Activated CD4-positive, alpha-beta memory T cell treated with anti-CD3 and anti-CD28 coated beads, Interleukin-2, amount 10 ng/mL, durations not matched to agents 7 days and 5 days (primary cell): Measurements from ENCODE around the gene STXBP5L. TPM values are rescaled to one million over a fixed set of nuclear protein-coding genes. Genes with fewer than 3 reads are reported as not detected.
"Not testable (repeated sequence)": the region's sequence is repeated elsewhere in the genome, so short reads cannot be mapped to it uniquely, and the experiment has no call there.

Experiments
- CTCF ChIA-PET: fragments of 350-600 bp; sonication (Branson Sonifier 250); formaldehyde crosslinking; loops from one replicate; lab custom pipeline; 2021; ENCODE audit warnings: antibody characterized with exemption, inconsistent platforms; lab: Charles Lee
- POLR2A ChIA-PET: fragments of 350-600 bp; sonication (Branson Sonifier 250); formaldehyde crosslinking; loops from one replicate; lab custom pipeline; 2021; ENCODE audit warnings: antibody characterized with exemption; lab: Charles Lee
- DNase-seq: peaks from one replicate; pipeline ENCODE4 v3.0.0-alpha.2; 2020
- H3K27ac Mint-ChIP-seq: one replicate; pipeline ENCODE4 v1.8.0; 2021; ENCODE audit warnings: mild to moderate bottlenecking, mixed read lengths
- H3K27me3 Mint-ChIP-seq: one replicate; pipeline ENCODE4 v1.8.0; 2021; ENCODE audit warnings: mixed read lengths
- H3K36me3 Mint-ChIP-seq: one replicate; pipeline ENCODE4 v1.8.0; 2021; ENCODE audit warnings: low read depth, mixed read lengths
- H3K4me1 Mint-ChIP-seq: one replicate; pipeline ENCODE4 v1.8.0; 2021; ENCODE audit warnings: mixed read lengths
- H3K4me3 Mint-ChIP-seq: one replicate; pipeline ENCODE4 v1.8.0; 2021; ENCODE audit warnings: mild to moderate bottlenecking, mixed read lengths
- H3K9me3 Mint-ChIP-seq: one replicate; pipeline ENCODE4 v1.8.0; 2021; ENCODE audit warnings: mixed read lengths
- total RNA-seq, 2 experiments: library from RNA; stranded (reverse); gene quantifications; one replicate each; pipeline ENCODE4 v1.2.3, GENCODE V29; 2021

Gene STXBP5L
- total RNA-seq, 2 experiments from 2014 or later: not detected

- Mint-ChIP-seq H3K27ac (peak overlapping the region; percentile 41), H3K4me3 (no peak overlapping the region)
Measured at GRCh38 chr3:121431726-121432517, 523.9 kb downstream of the STXBP5L start.

DNA sequence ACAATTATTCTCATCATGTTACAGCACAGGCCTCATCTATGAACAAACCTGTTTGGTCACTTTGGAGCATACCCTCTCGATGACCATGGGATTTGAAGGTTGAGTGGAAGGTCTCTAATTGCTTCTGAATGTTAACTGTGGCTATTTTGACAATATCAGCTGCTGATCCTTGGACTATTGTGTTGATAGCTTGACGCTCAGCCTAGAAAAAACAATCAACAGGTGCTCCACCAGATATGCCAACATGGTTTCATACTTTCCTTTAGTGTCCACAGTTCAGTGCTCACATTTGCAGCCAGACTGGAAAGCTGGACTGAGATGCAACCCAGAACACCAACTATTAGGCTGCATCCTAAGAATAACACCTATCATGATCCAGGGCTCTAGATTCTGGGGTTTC, 528.1 kb downstream of the STXBP5L start:
- H3K27ac Mint-ChIP-seq: no peak overlapping the region
- peaks cover 57% of the 10 kb centered on the region for H3K36me3 Mint-ChIP-seq
- ChIA-PET CTCF (no interaction called here), POLR2A (no interaction called here)
- no peak overlapping the region for H3K4me3 Mint-ChIP-seq
- H3K4me1 Mint-ChIP-seq: peaks cover 19% of the 10 kb centered on the region
- H3K27me3 Mint-ChIP-seq: no peaks in the 10 kb centered on the region
- no peak for DNase-seq
- H3K9me3 Mint-ChIP-seq: no peaks in the 10 kb centered on the region

More at GRCh38 chr3:121431726-121432517, 523.9 kb downstream of the STXBP5L start:
- Mint-ChIP-seq H3K36me3 (peaks cover 63% of the 10 kb centered on the region), H3K27me3 (no peaks in the 10 kb centered on the region), H3K9me3 (no peaks in the 10 kb centered on the region), H3K4me1 (peaks cover 19% of the 10 kb centered on the region)
- ChIA-PET POLR2A (interaction anchor here (1.2 kb wide), 1 partner anchor 16 kb away, joined by 3 read pairs; no protein-coding TSS in a partner anchor), CTCF (interaction anchor here (1.0 kb wide), 1 partner anchor 9 kb away, joined by 4 read pairs; no protein-coding TSS in a partner anchor)
- DNase-seq: peak; percentile 55

- H3K27me3 Mint-ChIP-seq: no peaks in the 10 kb centered on the region
- no peaks in the 10 kb centered on the region for H3K9me3 Mint-ChIP-seq
- H3K27ac Mint-ChIP-seq: no peak overlapping the region
- H3K4me1 Mint-ChIP-seq: peaks cover 19% of the 10 kb centered on the region
- ChIA-PET CTCF (no interaction called here), POLR2A (no interaction called here)
- no peak overlapping the region for H3K4me3 Mint-ChIP-seq
- DNase-seq: no peak
- peaks cover 57% of the 10 kb centered on the region for H3K36me3 Mint-ChIP-seq
Measured at GRCh38 chr3:121436641-121437040, 528.6 kb downstream of the STXBP5L start.

DNA sequence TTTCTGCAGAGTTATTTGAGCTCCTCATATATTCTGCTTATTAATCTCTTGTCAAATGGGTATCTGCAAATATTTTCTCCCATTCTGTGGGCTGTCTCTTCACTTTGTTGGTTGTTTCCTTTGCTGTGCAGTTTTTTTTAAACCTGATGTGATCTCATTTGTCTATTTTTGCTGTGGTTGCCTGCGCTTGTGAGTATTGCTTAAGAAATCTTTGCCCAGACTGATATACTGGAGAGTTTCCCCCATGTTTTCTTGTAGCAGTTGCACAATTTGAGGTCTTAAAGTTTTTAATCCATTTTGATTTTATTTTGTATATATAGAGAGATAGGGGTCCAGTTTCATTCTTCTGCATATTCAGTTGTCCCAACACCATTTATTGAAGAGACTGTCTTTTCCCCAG, 535.5 kb downstream of the STXBP5L start:
- POLR2A ChIA-PET: interaction anchor here (0.6 kb wide), 1 partner anchor 287 kb away, joined by 4 read pairs; no protein-coding TSS in a partner anchor
- Mint-ChIP-seq H3K27me3 (no peaks in the 10 kb centered on the region), H3K36me3 (peaks cover 61% of the 10 kb centered on the region), H3K4me3 (no peak overlapping the region), H3K4me1 (no peaks in the 10 kb centered on the region), H3K27ac (no peak overlapping the region), H3K9me3 (peaks cover 3% of the 10 kb centered on the region)
- no peak for DNase-seq
- CTCF ChIA-PET: no interaction called here

DNA sequence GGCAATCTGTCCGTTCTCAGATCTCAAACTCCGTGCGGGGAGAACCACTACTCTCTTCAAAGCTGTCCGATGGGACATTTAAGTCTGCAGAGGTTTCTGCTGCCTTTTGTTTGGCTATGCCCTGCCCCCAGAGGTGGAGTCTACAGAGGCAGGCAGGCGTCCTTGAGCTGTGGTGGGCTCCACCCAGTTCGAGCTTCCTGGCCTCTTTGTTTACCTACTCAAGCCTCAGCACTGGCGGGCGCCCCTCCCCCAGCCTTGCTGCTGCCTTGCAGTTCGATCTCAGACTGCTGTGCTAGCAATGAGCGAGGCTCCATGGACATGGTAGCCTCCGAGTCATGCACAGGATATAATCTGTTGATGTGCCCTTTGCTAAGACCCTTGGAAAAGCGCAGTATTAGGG, 543.7 kb downstream of the STXBP5L start:
- H3K4me1 Mint-ChIP-seq, H3K27ac Mint-ChIP-seq, H3K4me3 Mint-ChIP-seq, H3K27me3 Mint-ChIP-seq, POLR2A ChIA-PET, DNase-seq, CTCF ChIA-PET, H3K9me3 Mint-ChIP-seq: not testable (repeated sequence)
- peaks cover 79% of the 10 kb centered on the region for H3K36me3 Mint-ChIP-seq

DNA sequence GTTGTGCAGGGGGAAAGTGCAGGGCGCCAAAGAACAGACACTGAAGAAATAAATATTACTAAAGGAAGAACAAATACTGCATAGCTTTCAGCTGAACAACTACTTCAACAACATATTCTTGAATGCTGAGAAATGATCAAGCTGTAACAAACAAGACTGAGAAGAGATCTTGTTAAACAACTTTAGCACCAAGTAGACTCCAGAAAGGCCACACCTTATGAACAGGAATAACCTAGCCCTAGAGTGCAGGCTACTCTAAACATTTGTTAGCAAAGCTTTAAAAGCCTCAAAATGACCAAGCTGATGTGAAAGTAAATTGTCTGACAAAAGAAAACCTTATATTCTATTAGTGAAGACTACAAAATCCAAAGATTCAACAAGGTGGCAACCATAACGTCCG, 554.6 kb downstream of the STXBP5L start:
- H3K27ac Mint-ChIP-seq: no peak overlapping the region
- POLR2A ChIA-PET: interaction anchor here (0.7 kb wide), 1 partner anchor 1786 kb away, joined by 3 read pairs; the partner anchor contains the start of gene COX17
- no peaks in the 10 kb centered on the region for H3K4me1 Mint-ChIP-seq
- H3K36me3 Mint-ChIP-seq: peaks cover 65% of the 10 kb centered on the region
- no peak overlapping the region for H3K4me3 Mint-ChIP-seq
- no peak for DNase-seq
- CTCF ChIA-PET: no interaction called here
- H3K9me3 Mint-ChIP-seq: no peaks in the 10 kb centered on the region
- H3K27me3 Mint-ChIP-seq: no peaks in the 10 kb centered on the region

DNA sequence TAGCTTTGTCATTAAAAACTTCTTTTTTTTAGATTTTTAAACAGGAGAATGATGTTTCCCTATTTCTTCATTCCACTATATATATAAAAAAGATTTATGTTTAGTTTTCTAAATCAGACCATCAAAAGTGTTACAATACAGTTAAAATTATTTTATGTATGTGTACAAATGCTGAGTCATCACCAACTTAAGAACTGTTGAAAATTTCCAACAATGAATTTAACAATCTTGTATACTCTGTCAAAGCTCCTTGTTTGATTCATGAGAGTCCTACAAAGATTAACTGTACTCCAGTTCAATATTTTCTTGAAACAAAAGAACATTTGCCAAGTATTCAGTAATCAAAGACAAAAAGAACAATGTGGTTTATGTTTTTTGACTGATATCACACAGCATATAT, 555.7 kb downstream of the STXBP5L start:
- H3K27ac Mint-ChIP-seq: no peak overlapping the region
- ChIA-PET CTCF (no interaction called here), POLR2A (no interaction called here)
- H3K4me3 Mint-ChIP-seq: no peak overlapping the region
- no peak for DNase-seq
- peaks cover 64% of the 10 kb centered on the region for H3K36me3 Mint-ChIP-seq
- H3K9me3 Mint-ChIP-seq: no peaks in the 10 kb centered on the region
- no peaks in the 10 kb centered on the region for H3K4me1 Mint-ChIP-seq
- no peaks in the 10 kb centered on the region for H3K27me3 Mint-ChIP-seq

GRCh38 chr3:121467085-121467484, 559.1 kb downstream of the STXBP5L start:
- peaks cover 57% of the 10 kb centered on the region for H3K36me3 Mint-ChIP-seq
- no peaks in the 10 kb centered on the region for H3K4me1 Mint-ChIP-seq
- H3K27me3 Mint-ChIP-seq: no peaks in the 10 kb centered on the region
- H3K4me3 Mint-ChIP-seq: no peak overlapping the region
- H3K9me3 Mint-ChIP-seq: no peaks in the 10 kb centered on the region
- POLR2A ChIA-PET: no interaction called here
- DNase-seq: no peak
- CTCF ChIA-PET: interaction anchor here (0.7 kb wide), 1 partner anchor 950 kb away, joined by 3 read pairs; no protein-coding TSS in a partner anchor
- no peak overlapping the region for H3K27ac Mint-ChIP-seq

DNA sequence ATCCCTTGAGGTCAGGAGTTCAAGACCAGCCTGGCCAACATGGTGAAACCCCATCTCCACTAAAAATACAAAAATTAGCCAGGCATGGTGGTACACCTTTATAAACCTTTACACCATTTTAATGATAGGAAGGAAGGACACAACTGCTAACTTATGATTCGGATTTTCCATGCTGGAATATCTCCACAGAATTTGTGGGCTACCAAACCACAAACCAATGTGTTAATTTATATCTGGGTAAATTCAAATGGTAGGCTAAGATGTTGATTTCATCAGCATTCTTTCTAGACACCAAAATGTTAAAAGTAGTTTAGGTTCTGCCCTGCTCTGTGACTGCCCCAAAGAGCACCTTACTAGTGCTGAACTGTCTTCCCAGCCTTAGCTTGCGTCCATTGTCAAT, 565.0 kb downstream of the STXBP5L start:
- CTCF ChIA-PET: no interaction called here

More for the DNA sequence above, 565.0 kb downstream of the STXBP5L start:
- H3K27ac Mint-ChIP-seq: no peak overlapping the region
- H3K4me1 Mint-ChIP-seq: peaks cover 3% of the 10 kb centered on the region
- H3K27me3 Mint-ChIP-seq: no peaks in the 10 kb centered on the region
- POLR2A ChIA-PET: no interaction called here
- no peak overlapping the region for H3K4me3 Mint-ChIP-seq
- peaks cover 63% of the 10 kb centered on the region for H3K36me3 Mint-ChIP-seq
- H3K9me3 Mint-ChIP-seq: no peaks in the 10 kb centered on the region
- no peak for DNase-seq

Other genes starting within 250 kb of the STXBP5L start
- under 1 TPM; 0.43 to 0.96 TPM for gene HGD, start 226.0 kb upstream of the STXBP5L start, total RNA-seq
- gene RABL3, start 165.7 kb upstream of the STXBP5L start, total RNA-seq: 10 to 100 TPM; 22.3 to 24.7 TPM
- 10 to 100 TPM; 28.7 to 34.5 TPM for gene GTF2E1, start 165.5 kb upstream of the STXBP5L start, total RNA-seq